ENCODE measurements around the gene CETN1.

DNA sequence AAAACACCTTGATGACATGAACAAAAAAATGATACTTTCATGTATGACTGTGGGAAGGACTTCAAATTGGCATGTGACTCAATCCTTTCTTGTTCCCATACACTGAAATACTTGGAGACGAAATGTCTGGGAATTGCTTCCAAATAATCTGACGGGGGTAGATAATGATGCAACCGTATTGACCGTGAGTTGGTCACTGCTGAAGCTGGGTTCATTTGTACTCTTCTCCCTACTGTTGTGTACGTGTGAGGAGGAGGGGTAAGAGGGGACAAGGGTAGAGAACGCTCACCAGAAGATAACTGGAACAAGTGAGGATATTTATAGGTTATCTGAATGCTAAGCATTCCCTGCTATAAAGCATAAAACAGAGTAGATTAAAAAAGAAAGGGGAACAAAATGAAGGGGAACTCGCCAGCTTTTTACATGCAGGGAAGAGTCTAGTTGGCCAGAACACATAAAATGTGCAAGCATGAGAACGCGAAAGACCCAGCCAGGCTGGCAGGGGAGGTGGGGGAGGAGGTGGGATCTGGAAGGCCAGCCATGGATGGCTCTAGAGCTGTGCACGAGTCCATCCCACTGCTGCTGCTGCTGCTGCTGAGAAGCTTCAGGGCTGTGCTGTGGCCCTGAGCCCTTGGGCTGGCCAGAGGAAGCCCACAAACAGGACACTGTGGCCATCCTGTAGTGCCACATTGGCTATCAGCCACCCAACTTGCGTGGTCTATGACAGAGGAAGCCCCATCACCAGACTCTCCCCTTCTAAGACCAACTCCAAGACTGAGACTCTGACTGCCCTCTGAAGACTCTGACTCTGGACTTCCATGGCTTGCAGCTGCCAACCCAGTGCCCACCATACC lies 15.2 kb upstream of the CETN1 start:
- no peak for TF ChIP-seq POLR2A (IDR thresholded peaks at IDR 0.05)
- TF ChIP-seq, protein P1, sequence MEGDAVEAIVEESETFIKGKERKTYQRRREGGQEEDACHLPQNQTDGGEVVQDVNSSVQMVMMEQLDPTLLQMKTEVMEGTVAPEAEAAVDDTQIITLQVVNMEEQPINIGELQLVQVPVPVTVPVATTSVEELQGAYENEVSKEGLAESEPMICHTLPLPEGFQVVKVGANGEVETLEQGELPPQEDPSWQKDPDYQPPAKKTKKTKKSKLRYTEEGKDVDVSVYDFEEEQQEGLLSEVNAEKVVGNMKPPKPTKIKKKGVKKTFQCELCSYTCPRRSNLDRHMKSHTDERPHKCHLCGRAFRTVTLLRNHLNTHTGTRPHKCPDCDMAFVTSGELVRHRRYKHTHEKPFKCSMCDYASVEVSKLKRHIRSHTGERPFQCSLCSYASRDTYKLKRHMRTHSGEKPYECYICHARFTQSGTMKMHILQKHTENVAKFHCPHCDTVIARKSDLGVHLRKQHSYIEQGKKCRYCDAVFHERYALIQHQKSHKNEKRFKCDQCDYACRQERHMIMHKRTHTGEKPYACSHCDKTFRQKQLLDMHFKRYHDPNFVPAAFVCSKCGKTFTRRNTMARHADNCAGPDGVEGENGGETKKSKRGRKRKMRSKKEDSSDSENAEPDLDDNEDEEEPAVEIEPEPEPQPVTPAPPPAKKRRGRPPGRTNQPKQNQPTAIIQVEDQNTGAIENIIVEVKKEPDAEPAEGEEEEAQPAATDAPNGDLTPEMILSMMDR (IDR thresholded peaks at IDR 0.05) = no peak

Data from uterus (tissue), 2 donors.